GM23248 (cell line): ENCODE results near the gene PAX9. TPM values are rescaled to one million over a fixed set of nuclear protein-coding genes. Genes with fewer than 3 reads are reported as not detected.

Experiments used
- DNase-seq: peaks from one replicate; pipeline ENCODE4 v3.0.0-alpha.2; 2015
- H2AFZ ChIP-seq: fragments of 200-600 bp; sonication (generic); 2 replicates; pipeline ENCODE4 v1.6.1; 2016; ENCODE audit warnings: antibody characterized with exemption
- H3F3A ChIP-seq: fragments of 200-600 bp; sonication (generic); 2 replicates; pipeline ENCODE4 v1.6.1; 2016; ENCODE audit warnings: mild to moderate bottlenecking, antibody characterized with exemption, mixed run types; ENCODE audit not compliant: insufficient read depth
- H3K27ac ChIP-seq: fragments of 200-600 bp; sonication (generic); 2 replicates; pipeline ENCODE4 v1.5.1; 2016; ENCODE audit warnings: mild to moderate bottlenecking
- H3K27me3 ChIP-seq: fragments of 200-600 bp; sonication (generic); replicated peaks from 2 replicates; pipeline ENCODE4 v1.6.1; 2016; ENCODE audit warnings: mild to moderate bottlenecking; ENCODE audit not compliant: insufficient read depth
- H3K36me3 ChIP-seq: fragments of 200-600 bp; sonication (generic); 2 replicates; pipeline ENCODE4 v1.6.1; 2016; ENCODE audit warnings: low read depth, mild to moderate bottlenecking
- H3K4me1 ChIP-seq: fragments of 200-600 bp; sonication (generic); 2 replicates; pipeline ENCODE4 v1.6.1; 2016; ENCODE audit warnings: mild to moderate bottlenecking; ENCODE audit not compliant: insufficient read depth
- H3K4me2 ChIP-seq: fragments of 200-600 bp; sonication (generic); one replicate; pipeline ENCODE4 v1.6.1; 2016; ENCODE audit warnings: mild to moderate bottlenecking; ENCODE audit not compliant: unreplicated experiment
- H3K4me3 ChIP-seq: fragments of 200-600 bp; sonication (generic); 2 replicates; pipeline ENCODE4 v1.5.1; 2016; ENCODE audit warnings: mild to moderate bottlenecking
- H3K79me2 ChIP-seq: fragments of 200-600 bp; sonication (generic); 2 replicates; pipeline ENCODE4 v1.6.1; 2016; ENCODE audit warnings: mild to moderate bottlenecking; ENCODE audit not compliant: insufficient read depth
- H3K9ac ChIP-seq: fragments of 200-600 bp; sonication (generic); 2 replicates; pipeline ENCODE4 v1.6.1; 2016; ENCODE audit warnings: mild to moderate bottlenecking
- H3K9me2 ChIP-seq: fragments of 200-600 bp; sonication (generic); 2 replicates; pipeline ENCODE4 v1.6.1; 2016; ENCODE audit warnings: mixed run types, mild to moderate bottlenecking, moderate library complexity; ENCODE audit not compliant: insufficient read depth
- H3K9me3 ChIP-seq: fragments of 200-600 bp; sonication (generic); one replicate; pipeline ENCODE4 v1.6.1; 2017; ENCODE audit warnings: low read depth
- H4K20me1 ChIP-seq: fragments of 200-600 bp; sonication (generic); 2 replicates; pipeline ENCODE4 v1.6.0; 2016; ENCODE audit not compliant: insufficient read depth
- EZH2 ChIP-seq: fragments of 200-600 bp; sonication (generic); IDR thresholded peaks from 2 replicates; pipeline ENCODE4 v1.6.1; 2018; ENCODE audit warnings: antibody characterized with exemption, mild to moderate bottlenecking; ENCODE audit not compliant: insufficient read depth, poor library complexity, severe bottlenecking
- EZH2phosphoT487 ChIP-seq: fragments of 200-600 bp; sonication (generic); IDR thresholded peaks from 2 replicates; pipeline ENCODE4 v1.6.1; 2018; ENCODE audit warnings: antibody characterized with exemption, moderate library complexity, mild to moderate bottlenecking, low read depth; ENCODE audit not compliant: insufficient read depth
- WGBS, 2 experiments: methylation state at CpG; one replicate each; pipeline ENCODE4 v1.1.6; 2015 to 2017; ENCODE audit warnings: low lambda C conversion rate in 2 of 2, low coverage in 1 of 2; ENCODE audit errors: missing lambda C conversion rate in 2 of 2; 5-methylcytosine and 5-hydroxymethylcytosine counted together
- in situ Hi-C: fragments of 300-500 bp; cut with MboI; formaldehyde crosslinking; loops from 2 replicates; pipeline ENCODE4 v1.15.0; 2020
- polyA plus RNA-seq: library from polyadenylated mRNA; unstranded; fragments of >200 nt; fragmentation: Nextera tagmentation; extraction: Ambion mirVana; gene quantifications from 2 replicates; pipeline ENCODE4 v1.2.1, GENCODE V29; 2016
- total RNA-seq: library from RNA; depleted of rRNA; stranded (reverse); fragments of >200 nt; shearing (Covaris generic); gene quantifications from 2 replicates; pipeline ENCODE4 v1.2.3, GENCODE V29; 2014

The PAX9 gene
- total and polyA plus RNA-seq, 2 experiments from 2014 or later, result 0.19 TPM; not detected in 1

GRCh38 chr14:36619853-36620252, 41.8 kb upstream of the PAX9 start:
- no peak overlapping the region for H3K27ac ChIP-seq
- 28 to 30% methylated on average over 2 of the region's 2 CpGs for WGBS, 2 experiments
- DNase-seq, result peak; percentile 6
- H3K27me3 ChIP-seq, result 0 out of 2 replicates have a peak, but pooled peaks cover 4% of the 10 kb centered on the region
- H3K9me2 ChIP-seq, result no peaks in the 10 kb centered on the region
- no peak overlapping the region for H3K4me2 ChIP-seq
- H4K20me1 ChIP-seq, result no peaks in the 10 kb centered on the region
- no peaks in the 10 kb centered on the region for H3K79me2 ChIP-seq
- TF ChIP-seq EZH2 (no peak), EZH2phosphoT487 (no peak)
- H2AFZ ChIP-seq, result no peak overlapping the region
- H3K9ac ChIP-seq, result no peak overlapping the region
- no peaks in the 10 kb centered on the region for H3K4me1 ChIP-seq
- in situ Hi-C loops, result no loop called here
- no peaks in the 10 kb centered on the region for H3K9me3 ChIP-seq
- H3K36me3 ChIP-seq, result no peaks in the 10 kb centered on the region
- no peaks in the 10 kb centered on the region for H3F3A ChIP-seq
- no peak overlapping the region for H3K4me3 ChIP-seq

- no peak for DNase-seq
- in situ Hi-C loops, result no loop called here
Observed at GRCh38 chr14:36625014-36625413, 36.6 kb upstream of the PAX9 start.

GRCh38 chr14:36625436-36625835, 36.2 kb upstream of the PAX9 start:
- peaks cover 20% of the 10 kb centered on the region for H3K27me3 ChIP-seq
- H2AFZ ChIP-seq, result no peak overlapping the region
- no peak overlapping the region for H3K27ac ChIP-seq
- no peak overlapping the region for H3K9ac ChIP-seq
- H3K4me1 ChIP-seq, result no peaks in the 10 kb centered on the region
- no peak overlapping the region for H3K4me2 ChIP-seq
- H3K4me3 ChIP-seq, result no peak overlapping the region
- TF ChIP-seq EZH2 (no peak), EZH2phosphoT487 (no peak)
- in situ Hi-C loops, result no loop called here
- no peaks in the 10 kb centered on the region for H3K79me2 ChIP-seq
- DNase-seq, result no peak
- H3K36me3 ChIP-seq, result no peaks in the 10 kb centered on the region
- no peaks in the 10 kb centered on the region for H3F3A ChIP-seq
- no peaks in the 10 kb centered on the region for H4K20me1 ChIP-seq
- no peaks in the 10 kb centered on the region for H3K9me2 ChIP-seq
- WGBS, 2 experiments, result 41 to 46% methylated on average over 4 of the region's 4 CpGs
- no peaks in the 10 kb centered on the region for H3K9me3 ChIP-seq

More at GRCh38 chr14:36625014-36625413, 36.6 kb upstream of the PAX9 start:
- no peak overlapping the region for H3K4me3 ChIP-seq
- no peak overlapping the region for H3K9ac ChIP-seq
- H3K79me2 ChIP-seq, result no peaks in the 10 kb centered on the region
- no peaks in the 10 kb centered on the region for H3K9me2 ChIP-seq
- no peaks in the 10 kb centered on the region for H3F3A ChIP-seq
- H2AFZ ChIP-seq, result no peak overlapping the region
- no peaks in the 10 kb centered on the region for H3K4me1 ChIP-seq
- H3K4me2 ChIP-seq, result no peak overlapping the region
- no peak for TF ChIP-seq EZH2
- TF ChIP-seq EZH2phosphoT487, result no peak
- H3K9me3 ChIP-seq, result no peaks in the 10 kb centered on the region
- peaks cover 18% of the 10 kb centered on the region for H3K27me3 ChIP-seq
- WGBS, 2 experiments, result 20 to 22% methylated on average over 1 of the region's 1 CpG
- no peaks in the 10 kb centered on the region for H4K20me1 ChIP-seq
- H3K27ac ChIP-seq, result no peak overlapping the region
- no peaks in the 10 kb centered on the region for H3K36me3 ChIP-seq

GRCh38 chr14:36626151-36626550, 35.5 kb upstream of the PAX9 start:
- TF ChIP-seq EZH2 (no peak), EZH2phosphoT487 (no peak)
- Histone ChIP-seq H3K4me3 (no peak overlapping the region), H3K36me3 (no peaks in the 10 kb centered on the region), H3K9me2 (no peaks in the 10 kb centered on the region), H3K79me2 (no peaks in the 10 kb centered on the region), H3K4me2 (no peak overlapping the region), H4K20me1 (no peaks in the 10 kb centered on the region), H3K27ac (no peak overlapping the region), H3F3A (no peaks in the 10 kb centered on the region), H3K9me3 (no peaks in the 10 kb centered on the region), H3K9ac (no peak overlapping the region), H2AFZ (no peak overlapping the region), H3K4me1 (no peaks in the 10 kb centered on the region), H3K27me3 (peaks cover 20% of the 10 kb centered on the region)
- 46 to 57% methylated on average over 4 of the region's 4 CpGs for WGBS, 2 experiments
- in situ Hi-C loops, result no loop called here
- DNase-seq, result no peak

GRCh38 chr14:36627981-36628380, 33.7 kb upstream of the PAX9 start:
- Histone ChIP-seq H3K79me2 (no peaks in the 10 kb centered on the region), H3K27me3 (peaks cover 20% of the 10 kb centered on the region), H4K20me1 (no peaks in the 10 kb centered on the region), H3K9ac (no peak overlapping the region), H3K27ac (no peak overlapping the region), H3K4me1 (no peaks in the 10 kb centered on the region), H3K9me3 (no peaks in the 10 kb centered on the region), H3F3A (no peaks in the 10 kb centered on the region), H3K4me3 (no peak overlapping the region), H3K9me2 (no peaks in the 10 kb centered on the region), H3K36me3 (no peaks in the 10 kb centered on the region), H3K4me2 (no peak overlapping the region), H2AFZ (no peak overlapping the region)
- 25 to 49% methylated on average over 3 of the region's 3 CpGs for WGBS, 2 experiments
- TF ChIP-seq EZH2phosphoT487, result no peak
- TF ChIP-seq EZH2, result no peak
- in situ Hi-C loops, result no loop called here
- no peak for DNase-seq
